GM12874 (cell line): ENCODE data around the gene BLOC1S3.

Source experiments
- CTCF ChIP-seq: IDR thresholded peaks from 2 replicates; pipeline ENCODE4 v1.5.1; 2011; ENCODE audit warnings: low read depth, mild to moderate bottlenecking, control low read depth, low read length, moderate library complexity; ENCODE audit not compliant: insufficient read depth

The BLOC1S3 gene

GRCh38 chr19:45172611-45173208 lies 5.9 kb upstream of the BLOC1S3 start:
- TF ChIP-seq CTCF = no peak

GRCh38 chr19:45173816-45174215 lies 4.8 kb upstream of the BLOC1S3 start:
- TF ChIP-seq CTCF = no peak

GRCh38 chr19:45175515-45176345 lies 2.9 kb upstream of the BLOC1S3 start:
- no peak for TF ChIP-seq CTCF

GRCh38 chr19:45177817-45178261 lies 745 bp upstream of the BLOC1S3 start, which contains the start of gene TRAPPC6A:
TRAPPC6A (minus strand) TSS chr19:45178237; CDS start chr19:45178218, 19 bp downstream.
- no peak for TF ChIP-seq CTCF

GRCh38 chr19:45179072-45179891 lies 698 bp downstream of the BLOC1S3 start:
- no peak for TF ChIP-seq CTCF

- no peak for TF ChIP-seq CTCF
These were observed 1.3 kb downstream of the BLOC1S3 start for GRCh38 chr19:45179892-45180370.

GRCh38 chr19:45180936-45181335 lies 2.4 kb downstream of the BLOC1S3 start:
- TF ChIP-seq CTCF = no peak
